ENCODE measurements around the gene TBC1D2.
A peak's percentile ranks its signal among the peaks of the same experiment; 100 is the strongest.

Gene TBC1D2

DNA sequence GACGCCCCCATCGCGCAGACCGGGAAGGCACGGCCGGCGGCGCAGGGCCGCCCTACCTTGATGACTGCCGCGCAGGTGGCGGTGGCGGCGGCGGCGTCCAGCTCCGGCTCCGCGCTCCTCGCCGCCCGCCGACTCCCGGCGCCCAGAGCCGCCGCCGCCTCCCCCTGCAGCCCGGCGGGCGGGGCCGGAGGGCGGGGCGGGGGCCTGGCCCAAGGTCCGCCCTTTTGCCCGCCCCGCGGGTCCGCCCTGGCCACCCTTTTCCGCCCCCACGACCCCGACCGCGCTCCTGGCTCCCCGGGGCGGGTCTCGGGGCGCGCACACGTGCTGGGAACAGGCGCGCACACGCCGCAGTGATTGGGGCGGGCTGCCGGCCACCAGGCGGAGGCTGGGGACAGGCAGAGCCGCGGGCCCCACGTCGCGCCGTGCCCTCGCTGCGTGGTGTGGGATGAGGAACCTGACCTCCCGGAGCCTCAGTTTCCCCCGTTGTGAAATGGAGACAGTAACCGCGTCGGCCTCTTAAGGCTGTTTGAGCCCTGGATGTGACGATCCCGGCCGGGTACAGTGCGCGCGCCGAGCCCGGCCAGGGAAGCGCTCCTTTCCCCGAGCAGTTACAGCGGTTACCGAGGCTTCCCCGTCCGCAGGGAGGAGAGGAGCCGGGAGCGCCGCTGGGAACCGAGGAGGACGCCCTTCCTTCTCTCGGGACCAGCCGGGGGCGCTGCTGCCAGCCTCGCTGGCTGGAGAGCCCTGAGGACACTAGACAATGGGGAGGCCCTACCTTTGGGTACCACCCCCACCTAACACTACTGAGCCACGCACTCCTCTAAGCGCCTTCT, 62.7 kb downstream of the TBC1D2 start, which contains the start of gene CORO2A (continued):
- TF ChIP-seq, protein P1, sequence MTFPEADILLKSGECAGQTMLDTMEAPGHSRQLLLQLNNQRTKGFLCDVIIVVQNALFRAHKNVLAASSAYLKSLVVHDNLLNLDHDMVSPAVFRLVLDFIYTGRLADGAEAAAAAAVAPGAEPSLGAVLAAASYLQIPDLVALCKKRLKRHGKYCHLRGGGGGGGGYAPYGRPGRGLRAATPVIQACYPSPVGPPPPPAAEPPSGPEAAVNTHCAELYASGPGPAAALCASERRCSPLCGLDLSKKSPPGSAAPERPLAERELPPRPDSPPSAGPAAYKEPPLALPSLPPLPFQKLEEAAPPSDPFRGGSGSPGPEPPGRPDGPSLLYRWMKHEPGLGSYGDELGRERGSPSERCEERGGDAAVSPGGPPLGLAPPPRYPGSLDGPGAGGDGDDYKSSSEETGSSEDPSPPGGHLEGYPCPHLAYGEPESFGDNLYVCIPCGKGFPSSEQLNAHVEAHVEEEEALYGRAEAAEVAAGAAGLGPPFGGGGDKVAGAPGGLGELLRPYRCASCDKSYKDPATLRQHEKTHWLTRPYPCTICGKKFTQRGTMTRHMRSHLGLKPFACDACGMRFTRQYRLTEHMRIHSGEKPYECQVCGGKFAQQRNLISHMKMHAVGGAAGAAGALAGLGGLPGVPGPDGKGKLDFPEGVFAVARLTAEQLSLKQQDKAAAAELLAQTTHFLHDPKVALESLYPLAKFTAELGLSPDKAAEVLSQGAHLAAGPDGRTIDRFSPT (tag by site-specific recombination; IDR thresholded peaks at IDR 0.05), result no peak
- TF ChIP-seq IKZF3 (tag by site-specific recombination; IDR thresholded peaks at IDR 0.05) (no peak; the same call in none of the 2 replicates), ZNF585B (tag by site-specific recombination; IDR thresholded peaks at IDR 0.05) (no peak), KLF8 (tag by site-specific recombination; IDR thresholded peaks at IDR 0.05) (peak; percentile 48; the same call in 1 of the 2 replicates), ZNF776 (tag by site-specific recombination; IDR thresholded peaks at IDR 0.05; ENCODE audit: borderline replicate concordance) (no peak), ZNF146 (tag by site-specific recombination; IDR thresholded peaks at IDR 0.05) (no peak), OSR2 (tag by site-specific recombination; IDR thresholded peaks at IDR 0.05) (no peak), ZNF843 (tag by site-specific recombination; IDR thresholded peaks at IDR 0.05) (0 out of 2 replicates have a peak, but pooled peaks have one; percentile 27), ZNF530 (tag by site-specific recombination; IDR thresholded peaks at IDR 0.05; ENCODE audit: low read depth) (no peak), GLIS1 (tag by site-specific recombination; IDR thresholded peaks at IDR 0.05) (peak; percentile 23; the same call in 1 of the 2 replicates), ZNF529 (tag by site-specific recombination; IDR thresholded peaks at IDR 0.05; ENCODE audit: insufficient replicate concordance) (no peak), ZNF561 (tag by site-specific recombination; IDR thresholded peaks at IDR 0.05; ENCODE audit: borderline replicate concordance) (peak; percentile 38; the same call in 1 of the 2 replicates), ZNF626 (tag by site-specific recombination; IDR thresholded peaks at IDR 0.05) (no peak), WT1 (tag by site-specific recombination; IDR thresholded peaks at IDR 0.05) (0 out of 2 replicates have a peak, but pooled peaks have one; percentile 20), ZEB2 (tag by site-specific recombination; IDR thresholded peaks at IDR 0.05) (peak; percentile 80), ZNF560 (tag by site-specific recombination; IDR thresholded peaks at IDR 0.05; ENCODE audit: borderline replicate concordance) (no peak), ZNF664 (tag by site-specific recombination; IDR thresholded peaks at IDR 0.05) (no peak), SP3 (tag by site-specific recombination; IDR thresholded peaks at IDR 0.05) (peak; percentile 59), ZNF423 (tag by site-specific recombination; IDR thresholded peaks at IDR 0.05) (peak; percentile 51; the same call in 1 of the 2 replicates), GLIS2 (tag by site-specific recombination; IDR thresholded peaks at IDR 0.05) (peak; percentile 54; the same call in 1 of the 2 replicates), SCRT2 (tag by site-specific recombination; IDR thresholded peaks at IDR 0.05) (no peak), ZNF302 (tag by site-specific recombination; IDR thresholded peaks at IDR 0.05; ENCODE audit: low read depth) (no peak), ZNF549 (tag by site-specific recombination; IDR thresholded peaks at IDR 0.05) (no peak), ZNF785 (tag by site-specific recombination; IDR thresholded peaks at IDR 0.05) (0 out of 2 replicates have a peak, but pooled peaks have one; percentile 62)
- TF ChIP-seq, protein P2, sequence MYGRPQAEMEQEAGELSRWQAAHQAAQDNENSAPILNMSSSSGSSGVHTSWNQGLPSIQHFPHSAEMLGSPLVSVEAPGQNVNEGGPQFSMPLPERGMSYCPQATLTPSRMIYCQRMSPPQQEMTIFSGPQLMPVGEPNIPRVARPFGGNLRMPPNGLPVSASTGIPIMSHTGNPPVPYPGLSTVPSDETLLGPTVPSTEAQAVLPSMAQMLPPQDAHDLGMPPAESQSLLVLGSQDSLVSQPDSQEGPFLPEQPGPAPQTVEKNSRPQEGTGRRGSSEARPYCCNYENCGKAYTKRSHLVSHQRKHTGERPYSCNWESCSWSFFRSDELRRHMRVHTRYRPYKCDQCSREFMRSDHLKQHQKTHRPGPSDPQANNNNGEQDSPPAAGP (tag by site-specific recombination; IDR thresholded peaks at IDR 0.05), result peak; percentile 61; the same call in 1 of the 2 replicates
- TF ChIP-seq, protein P3, sequence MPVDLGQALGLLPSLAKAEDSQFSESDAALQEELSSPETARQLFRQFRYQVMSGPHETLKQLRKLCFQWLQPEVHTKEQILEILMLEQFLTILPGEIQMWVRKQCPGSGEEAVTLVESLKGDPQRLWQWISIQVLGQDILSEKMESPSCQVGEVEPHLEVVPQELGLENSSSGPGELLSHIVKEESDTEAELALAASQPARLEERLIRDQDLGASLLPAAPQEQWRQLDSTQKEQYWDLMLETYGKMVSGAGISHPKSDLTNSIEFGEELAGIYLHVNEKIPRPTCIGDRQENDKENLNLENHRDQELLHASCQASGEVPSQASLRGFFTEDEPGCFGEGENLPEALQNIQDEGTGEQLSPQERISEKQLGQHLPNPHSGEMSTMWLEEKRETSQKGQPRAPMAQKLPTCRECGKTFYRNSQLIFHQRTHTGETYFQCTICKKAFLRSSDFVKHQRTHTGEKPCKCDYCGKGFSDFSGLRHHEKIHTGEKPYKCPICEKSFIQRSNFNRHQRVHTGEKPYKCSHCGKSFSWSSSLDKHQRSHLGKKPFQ (tag by site-specific recombination; IDR thresholded peaks at IDR 0.05), result no peak
- TF ChIP-seq, protein P4, sequence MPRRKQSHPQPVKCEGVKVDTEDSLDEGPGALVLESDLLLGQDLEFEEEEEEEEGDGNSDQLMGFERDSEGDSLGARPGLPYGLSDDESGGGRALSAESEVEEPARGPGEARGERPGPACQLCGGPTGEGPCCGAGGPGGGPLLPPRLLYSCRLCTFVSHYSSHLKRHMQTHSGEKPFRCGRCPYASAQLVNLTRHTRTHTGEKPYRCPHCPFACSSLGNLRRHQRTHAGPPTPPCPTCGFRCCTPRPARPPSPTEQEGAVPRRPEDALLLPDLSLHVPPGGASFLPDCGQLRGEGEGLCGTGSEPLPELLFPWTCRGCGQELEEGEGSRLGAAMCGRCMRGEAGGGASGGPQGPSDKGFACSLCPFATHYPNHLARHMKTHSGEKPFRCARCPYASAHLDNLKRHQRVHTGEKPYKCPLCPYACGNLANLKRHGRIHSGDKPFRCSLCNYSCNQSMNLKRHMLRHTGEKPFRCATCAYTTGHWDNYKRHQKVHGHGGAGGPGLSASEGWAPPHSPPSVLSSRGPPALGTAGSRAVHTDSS (tag by site-specific recombination; IDR thresholded peaks at IDR 0.05), result no peak
- TF ChIP-seq, protein P5, sequence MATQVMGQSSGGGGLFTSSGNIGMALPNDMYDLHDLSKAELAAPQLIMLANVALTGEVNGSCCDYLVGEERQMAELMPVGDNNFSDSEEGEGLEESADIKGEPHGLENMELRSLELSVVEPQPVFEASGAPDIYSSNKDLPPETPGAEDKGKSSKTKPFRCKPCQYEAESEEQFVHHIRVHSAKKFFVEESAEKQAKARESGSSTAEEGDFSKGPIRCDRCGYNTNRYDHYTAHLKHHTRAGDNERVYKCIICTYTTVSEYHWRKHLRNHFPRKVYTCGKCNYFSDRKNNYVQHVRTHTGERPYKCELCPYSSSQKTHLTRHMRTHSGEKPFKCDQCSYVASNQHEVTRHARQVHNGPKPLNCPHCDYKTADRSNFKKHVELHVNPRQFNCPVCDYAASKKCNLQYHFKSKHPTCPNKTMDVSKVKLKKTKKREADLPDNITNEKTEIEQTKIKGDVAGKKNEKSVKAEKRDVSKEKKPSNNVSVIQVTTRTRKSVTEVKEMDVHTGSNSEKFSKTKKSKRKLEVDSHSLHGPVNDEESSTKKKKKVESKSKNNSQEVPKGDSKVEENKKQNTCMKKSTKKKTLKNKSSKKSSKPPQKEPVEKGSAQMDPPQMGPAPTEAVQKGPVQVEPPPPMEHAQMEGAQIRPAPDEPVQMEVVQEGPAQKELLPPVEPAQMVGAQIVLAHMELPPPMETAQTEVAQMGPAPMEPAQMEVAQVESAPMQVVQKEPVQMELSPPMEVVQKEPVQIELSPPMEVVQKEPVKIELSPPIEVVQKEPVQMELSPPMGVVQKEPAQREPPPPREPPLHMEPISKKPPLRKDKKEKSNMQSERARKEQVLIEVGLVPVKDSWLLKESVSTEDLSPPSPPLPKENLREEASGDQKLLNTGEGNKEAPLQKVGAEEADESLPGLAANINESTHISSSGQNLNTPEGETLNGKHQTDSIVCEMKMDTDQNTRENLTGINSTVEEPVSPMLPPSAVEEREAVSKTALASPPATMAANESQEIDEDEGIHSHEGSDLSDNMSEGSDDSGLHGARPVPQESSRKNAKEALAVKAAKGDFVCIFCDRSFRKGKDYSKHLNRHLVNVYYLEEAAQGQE (tag by site-specific recombination; IDR thresholded peaks at IDR 0.05), result no peak
- TF ChIP-seq, protein P6, sequence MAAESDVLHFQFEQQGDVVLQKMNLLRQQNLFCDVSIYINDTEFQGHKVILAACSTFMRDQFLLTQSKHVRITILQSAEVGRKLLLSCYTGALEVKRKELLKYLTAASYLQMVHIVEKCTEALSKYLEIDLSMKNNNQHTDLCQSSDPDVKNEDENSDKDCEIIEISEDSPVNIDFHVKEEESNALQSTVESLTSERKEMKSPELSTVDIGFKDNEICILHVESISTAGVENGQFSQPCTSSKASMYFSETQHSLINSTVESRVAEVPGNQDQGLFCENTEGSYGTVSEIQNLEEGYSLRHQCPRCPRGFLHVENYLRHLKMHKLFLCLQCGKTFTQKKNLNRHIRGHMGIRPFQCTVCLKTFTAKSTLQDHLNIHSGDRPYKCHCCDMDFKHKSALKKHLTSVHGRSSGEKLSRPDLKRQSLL (tag by site-specific recombination; IDR thresholded peaks at IDR 0.05), result no peak
